Sciatic nerve (tissue), 2 donors: Measurements from ENCODE around the gene CD164. TPM values are rescaled to one million over a fixed set of nuclear protein-coding genes. Genes with fewer than 3 reads are reported as not detected.

Experiments used
- ATAC-seq: fragments of 200-7000 bp; cut with Tn5 transposase; one replicate; pipeline ENCODE4 v1.9.1; 2020; ENCODE audit warnings: mild to moderate bottlenecking, moderate library complexity
- DNase-seq: peaks from one replicate; pipeline ENCODE4 v3.0.0-alpha.2; 2020; ENCODE audit warnings: low spot score
- intact Hi-C: fragments of 100-400 bp; cut with DNase I; formaldehyde crosslinking; loops from one replicate; pipeline ENCODE4 v1.14.2; 2022
- total RNA-seq: library from RNA; stranded (reverse); fragmentation: NEBNext Ultra II Directional; extraction: Animal tissue kit (Norgen Biotek cat#: 25700); gene quantifications from one replicate; pipeline ENCODE4 v1.2.1, GENCODE V29; 2021
- donor health status: DM: no; HTN: no; CAD: no.
- donor health status: DM: no; HTN: no; CAD: no.

Gene CD164
- 175 TPM for total RNA-seq

DNA sequence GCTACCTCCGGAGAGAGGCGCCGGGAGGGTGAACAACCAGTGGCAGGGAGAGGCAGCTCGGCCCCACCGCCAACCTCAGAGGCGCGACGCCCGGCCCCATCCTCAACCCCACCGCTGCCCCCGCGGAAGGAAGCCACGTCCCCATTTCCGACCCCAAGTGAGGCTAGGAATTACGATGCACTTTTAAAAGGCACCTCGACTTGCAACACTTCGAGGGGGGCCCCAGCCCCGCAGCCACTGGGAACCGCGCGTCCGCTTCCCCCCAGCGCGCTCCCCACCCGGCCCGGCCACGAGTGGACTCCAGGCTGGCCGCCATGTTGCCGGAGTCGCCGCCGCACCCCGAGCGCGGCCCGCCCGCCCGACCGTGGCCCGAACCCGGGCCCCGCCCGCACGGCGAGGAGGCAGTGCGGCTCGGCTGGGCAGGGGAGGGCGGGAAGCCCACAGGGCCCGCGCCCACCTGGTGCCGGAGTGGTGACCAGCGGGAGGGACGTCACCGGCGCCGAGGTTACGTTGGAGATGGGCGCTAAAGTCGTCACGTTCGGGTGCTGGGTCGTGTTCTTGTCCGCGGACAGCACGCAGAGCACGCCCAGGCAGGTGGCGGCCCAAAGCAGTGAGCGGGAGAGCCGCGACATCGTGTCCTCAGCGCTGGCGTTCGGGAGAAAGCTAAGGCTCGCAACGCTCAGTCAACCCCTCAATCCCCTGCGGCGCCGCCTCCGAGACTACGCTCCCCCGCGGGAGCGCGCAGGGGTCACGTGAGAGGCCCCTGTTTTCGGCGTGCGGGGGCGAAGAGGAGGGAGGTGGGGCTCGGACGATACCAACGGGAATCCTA is at the start of gene CD164:
TSS of gene CD164 (minus strand) at position 721 of the 829 bp plus-strand sequence. CDS start at position 632, 89 bp downstream.
- ATAC-seq: peak; percentile 94
- intact Hi-C loops: no loop called here
- peak; percentile 97 for DNase-seq

DNA sequence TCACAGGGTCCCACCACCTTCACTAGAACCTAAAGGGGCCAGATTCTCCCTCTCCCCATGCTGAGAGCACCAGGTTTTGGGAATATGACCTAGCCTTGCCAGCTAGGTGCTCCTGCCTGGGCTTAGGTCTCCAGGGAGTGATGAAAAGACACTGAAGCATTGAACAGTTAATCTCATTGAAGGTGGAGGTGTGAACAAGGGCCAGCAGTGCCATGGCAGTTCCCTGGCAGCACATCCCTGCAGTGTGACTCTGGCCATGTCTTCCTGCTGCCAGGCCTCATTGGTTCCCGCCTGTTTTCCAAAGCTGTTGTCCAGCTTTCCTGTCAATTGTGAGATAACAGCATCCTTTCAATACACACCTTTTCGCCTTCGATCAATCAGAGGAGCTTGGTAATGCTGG is 47.2 kb upstream of the CD164 start:
- ATAC-seq (no peak), DNase-seq (no peak)
- intact Hi-C loops: no loop called here

DNA sequence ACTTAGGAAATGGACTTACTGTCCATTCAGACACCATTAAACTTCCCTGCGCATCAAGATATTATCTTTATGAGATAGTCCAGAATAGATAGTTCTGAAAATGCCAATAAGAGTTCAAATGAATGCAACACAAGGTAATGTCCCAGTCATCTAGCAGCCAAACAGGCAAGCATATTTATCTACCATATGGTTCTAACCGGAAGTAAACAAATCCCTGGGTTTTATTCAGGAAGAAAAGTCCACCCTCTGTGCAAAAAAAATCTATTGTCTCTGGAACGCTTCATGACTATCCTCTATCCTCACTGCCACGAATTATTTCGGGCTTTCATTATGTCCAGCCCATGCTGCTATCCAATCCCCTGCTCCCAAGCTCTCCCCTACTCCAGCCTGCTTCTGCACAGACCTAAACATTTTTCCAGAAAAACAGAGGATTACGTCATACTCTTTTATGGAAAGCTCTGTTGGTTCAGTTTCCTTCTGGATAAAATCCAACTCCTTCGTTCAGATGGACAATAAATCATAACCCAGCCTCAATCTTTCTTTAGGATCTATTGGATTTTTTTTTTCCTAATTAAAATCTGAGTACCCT is 46.7 kb upstream of the CD164 start:
- intact Hi-C loops: no loop called here
- DNase-seq (no peak), ATAC-seq (peak; percentile 45)

DNA sequence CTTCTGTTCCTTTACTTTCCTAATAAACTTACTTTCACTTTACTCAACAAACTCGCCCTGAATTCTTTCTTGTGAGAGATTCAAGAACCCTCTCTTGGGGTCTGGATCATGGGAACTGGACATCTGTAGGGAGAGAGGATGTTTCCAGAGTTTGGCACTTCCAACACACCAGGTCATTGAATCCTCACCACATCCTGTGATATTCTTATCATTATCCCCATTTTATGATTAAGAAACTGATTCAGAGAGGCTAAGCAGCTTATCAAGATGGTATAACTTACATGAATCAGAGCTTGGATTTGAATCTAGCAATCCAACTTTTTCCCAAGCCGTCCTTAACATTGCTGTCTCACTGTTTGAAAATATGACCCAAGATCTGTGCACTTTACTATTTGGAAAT is 42.7 kb upstream of the CD164 start:
- DNase-seq: no peak
- no peak for ATAC-seq
- intact Hi-C loops: no loop called here

DNA sequence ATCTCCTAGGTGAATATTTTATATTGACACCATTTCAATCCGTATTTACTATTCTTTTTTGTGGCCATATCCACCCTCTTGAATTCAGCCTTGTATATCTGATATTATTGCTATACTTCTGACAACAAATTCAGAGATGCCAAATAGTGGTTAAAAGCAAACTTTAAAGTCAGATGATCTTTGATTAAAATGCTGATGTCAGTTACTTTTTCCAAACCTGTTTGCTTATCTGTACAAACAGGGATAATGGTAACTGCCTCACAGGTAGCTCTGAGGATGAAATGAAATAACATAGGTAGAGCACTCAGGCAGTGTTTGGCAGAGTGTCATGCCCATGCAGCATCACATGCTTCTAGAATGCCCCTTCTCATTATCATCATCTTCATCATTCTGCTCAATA is 38.9 kb upstream of the CD164 start:
- DNase-seq: no peak
- intact Hi-C loops: no loop called here
- ATAC-seq: no peak

DNA sequence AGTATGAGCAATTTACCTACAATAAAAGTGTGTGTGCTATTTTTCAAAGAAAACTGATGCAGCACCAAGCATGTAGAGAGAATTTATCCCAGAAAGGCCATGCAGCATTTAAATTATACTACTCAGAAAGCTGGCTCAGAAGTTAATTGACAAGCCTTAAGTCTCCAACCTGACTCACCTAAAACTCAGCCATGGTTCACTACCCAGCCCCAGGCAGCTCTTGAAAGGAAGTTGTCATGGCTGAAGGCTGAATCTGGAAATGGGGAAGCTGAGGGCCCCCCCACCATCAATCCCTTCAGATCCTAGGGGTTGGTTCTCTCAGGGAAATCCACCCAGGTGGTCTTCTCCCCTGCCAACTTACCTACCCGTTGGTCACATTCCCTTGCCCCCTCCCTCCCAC is 38.5 kb upstream of the CD164 start:
- intact Hi-C loops: no loop called here
- DNase-seq (no peak), ATAC-seq (no peak)

DNA sequence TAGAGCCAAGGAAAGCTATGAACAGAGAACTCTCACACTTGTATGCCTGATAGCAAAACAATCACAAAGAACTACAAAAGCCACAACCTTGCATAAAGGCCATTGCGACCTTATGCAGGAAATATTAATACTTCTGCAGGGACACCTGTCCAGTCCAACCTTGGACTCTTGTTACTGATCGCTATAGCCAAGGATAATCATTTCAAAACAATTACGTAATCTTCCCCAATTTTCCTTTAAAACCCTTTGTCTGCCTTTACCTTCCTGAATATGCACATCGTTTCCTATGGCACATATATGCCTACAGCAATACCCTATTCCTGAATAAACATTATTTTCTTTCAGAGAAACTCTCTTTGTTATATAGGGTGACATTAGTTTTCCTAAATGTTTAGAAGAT is 35.4 kb upstream of the CD164 start:
- intact Hi-C loops: no loop called here

DNA sequence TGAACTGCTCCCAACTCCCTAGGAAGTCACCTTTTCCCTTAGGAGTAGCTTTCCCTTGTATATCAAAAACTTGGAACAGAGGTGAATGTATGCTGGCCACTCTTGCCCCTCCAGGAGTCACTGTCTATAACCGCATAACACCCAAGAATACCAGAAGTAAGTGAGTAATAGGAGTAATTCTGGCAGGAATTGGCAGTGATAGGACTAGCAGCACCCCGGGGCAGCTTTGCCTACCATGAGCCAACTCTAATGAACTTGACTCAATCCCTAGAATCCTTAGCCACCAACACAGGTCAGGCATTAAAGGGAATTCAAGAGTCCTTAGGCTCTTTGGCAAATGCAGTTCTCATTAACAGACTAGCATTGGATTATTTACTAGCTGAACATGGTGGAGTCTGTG is 28.8 kb upstream of the CD164 start:
- ATAC-seq (no peak), DNase-seq (no peak)
- intact Hi-C loops: no loop called here

More for the DNA sequence above, 35.4 kb upstream of the CD164 start:
- ATAC-seq (no peak), DNase-seq (no peak)

DNA sequence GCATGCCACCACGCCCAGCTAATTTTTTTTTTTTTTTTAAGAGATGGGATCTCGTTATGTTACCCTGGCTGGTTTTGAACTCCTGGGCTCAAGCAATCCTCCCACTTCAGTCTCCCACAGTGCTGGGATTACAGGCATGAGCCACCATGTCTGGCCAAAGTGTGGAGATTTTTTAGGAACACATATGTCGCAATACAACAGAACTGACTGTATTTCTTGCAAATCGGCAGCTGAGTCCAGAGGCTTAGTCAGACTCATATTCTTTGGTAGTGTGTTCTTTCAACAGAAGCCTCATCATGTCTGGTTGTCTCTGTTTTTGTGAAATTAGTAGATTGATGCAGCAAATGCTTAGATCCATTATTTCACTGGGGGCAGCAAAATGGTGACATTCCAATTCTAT is 23.9 kb upstream of the CD164 start:
- DNase-seq: no peak
- no peak for ATAC-seq
- intact Hi-C loops: no loop called here

DNA sequence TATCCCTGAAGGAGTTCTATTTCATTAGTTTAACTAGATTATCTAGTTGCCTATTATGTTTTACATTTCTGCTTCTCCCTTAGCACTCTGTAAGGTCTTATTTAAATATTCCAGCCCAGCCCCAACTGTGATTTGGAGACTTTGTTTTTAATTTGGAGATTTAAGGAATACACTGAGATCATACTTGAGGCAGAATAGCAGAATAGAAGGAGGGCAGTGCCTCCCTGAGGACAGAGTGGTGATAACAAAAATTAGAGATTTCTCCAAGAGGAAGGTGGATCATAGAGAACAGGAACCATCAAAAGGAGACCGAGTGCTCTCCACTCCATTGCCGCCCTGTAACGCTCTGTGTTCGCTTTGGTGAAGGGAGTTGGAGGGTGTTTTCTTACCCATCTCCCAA is 14.8 kb upstream of the CD164 start:
- ATAC-seq: peak; percentile 79
- DNase-seq: no peak
- intact Hi-C loops: no loop called here

DNA sequence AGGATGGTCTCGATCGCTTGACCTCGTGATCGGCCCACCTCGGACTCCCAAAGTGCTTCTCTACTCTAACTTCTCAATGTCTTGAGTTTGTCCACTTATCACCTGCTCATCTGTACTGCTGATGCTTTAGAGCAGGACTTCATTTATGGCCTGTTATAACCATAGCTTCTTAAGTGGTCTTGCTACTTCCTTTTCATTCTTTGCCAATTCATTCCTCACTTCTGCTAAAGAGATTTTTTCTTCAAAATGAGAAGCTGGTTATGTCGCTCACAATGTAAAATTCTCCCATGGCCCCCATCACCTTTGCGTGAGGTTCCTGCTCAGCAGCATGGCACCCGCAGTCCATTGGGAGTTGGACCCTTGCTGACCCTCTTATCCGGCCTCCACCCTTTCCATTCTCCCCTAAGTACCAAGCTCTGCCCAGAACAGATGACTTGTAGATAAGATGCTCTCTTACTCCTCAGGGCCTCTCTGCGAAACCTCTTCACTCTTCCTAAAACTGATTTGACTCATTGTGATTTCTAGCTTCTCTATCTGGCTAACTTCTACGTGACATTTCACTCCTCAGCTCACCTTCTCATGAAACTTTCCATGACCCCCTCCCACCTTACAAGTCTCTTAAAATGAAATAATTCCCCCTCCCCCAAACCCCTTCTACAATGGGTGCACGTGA is 13.9 kb upstream of the CD164 start:
- ATAC-seq: no peak
- intact Hi-C loops: no loop called here
- no peak for DNase-seq

DNA sequence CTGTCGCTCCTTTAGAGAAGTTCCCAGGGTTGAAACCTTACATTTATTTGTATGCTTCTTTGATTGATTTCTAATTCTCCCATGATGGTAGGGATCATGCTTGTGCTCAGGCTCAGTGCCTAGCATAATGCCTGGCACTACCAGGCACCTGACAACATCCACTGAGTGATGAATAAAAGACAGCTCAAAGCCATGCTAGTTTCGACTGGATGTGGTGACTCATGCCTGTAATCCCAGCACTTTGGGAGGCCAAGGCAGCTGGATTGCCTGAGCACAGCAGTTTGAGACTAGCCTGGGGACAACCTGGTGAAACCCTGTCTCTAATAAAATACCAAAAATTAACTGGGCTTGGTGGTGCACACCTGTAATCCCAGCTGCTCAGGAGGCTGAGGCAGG is 11.6 kb upstream of the CD164 start:
- ATAC-seq: no peak
- DNase-seq: no peak
- intact Hi-C loops: no loop called here

DNA sequence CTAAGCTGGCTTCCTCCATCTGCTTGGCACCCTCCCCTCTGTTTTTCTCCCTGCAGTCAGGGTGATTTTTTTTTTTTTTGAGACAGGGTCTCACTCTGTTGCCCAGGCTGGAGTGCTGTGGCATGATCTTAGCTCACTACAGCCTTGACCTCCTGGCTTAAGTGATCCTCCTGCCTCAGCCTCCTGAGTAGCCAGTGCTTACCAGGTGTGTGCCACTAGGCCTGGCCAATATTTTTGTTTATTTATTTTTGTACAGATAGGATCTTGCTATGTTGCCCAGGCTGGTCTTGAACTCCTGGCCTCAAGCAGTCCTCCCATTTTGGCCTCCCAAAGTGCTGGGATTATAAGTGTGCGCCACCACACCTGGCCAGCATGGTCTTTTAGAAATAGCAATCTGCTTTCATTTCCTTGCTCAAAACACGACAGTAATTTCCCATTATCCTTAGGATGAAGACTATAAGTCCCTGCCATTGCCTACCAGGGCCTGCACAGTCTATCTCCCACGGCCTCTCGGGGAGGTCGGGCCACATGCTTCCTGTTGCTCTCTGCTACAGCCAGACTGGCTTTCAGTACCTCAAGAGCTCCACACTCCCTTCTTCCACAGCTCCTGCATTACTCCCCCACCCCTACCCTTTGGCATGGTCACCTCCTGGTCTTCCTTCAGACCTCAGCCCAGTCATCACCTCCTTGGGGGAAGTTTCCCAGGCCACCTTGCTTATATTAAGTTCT is 11.1 kb upstream of the CD164 start:
- ATAC-seq (no peak), DNase-seq (no peak)
- intact Hi-C loops: no loop called here

DNA sequence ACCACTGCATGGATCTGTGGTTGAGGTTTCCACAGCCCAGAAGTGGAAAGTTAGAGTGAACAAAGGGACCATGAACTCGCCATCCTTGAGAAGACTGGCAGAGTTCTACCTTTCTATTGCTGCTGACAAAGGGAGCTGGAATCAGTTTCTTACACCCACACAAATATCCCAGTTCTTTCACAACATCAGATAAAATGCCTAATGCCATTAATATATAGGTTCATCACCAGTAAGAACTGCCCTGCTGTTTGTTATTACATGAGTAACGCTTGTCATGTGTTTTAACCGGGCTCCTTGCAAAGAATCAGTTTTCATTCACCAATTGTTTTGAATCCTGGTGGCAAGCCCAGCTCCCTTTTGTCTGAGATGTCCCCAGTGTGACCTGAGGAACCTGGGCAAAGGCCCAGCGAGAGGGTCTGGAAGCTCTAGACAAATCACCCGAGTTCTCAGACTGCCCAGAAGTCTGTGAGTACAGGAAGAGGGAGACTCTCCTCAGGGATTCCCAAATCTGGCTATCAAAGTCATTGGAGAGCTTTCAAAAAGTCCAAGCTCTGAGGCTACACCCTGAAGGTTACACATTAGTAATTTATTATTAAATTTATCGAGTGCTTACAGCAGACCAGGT is 7.5 kb upstream of the CD164 start:
- ATAC-seq: no peak
- DNase-seq: no peak
- intact Hi-C loops: no loop called here

DNA sequence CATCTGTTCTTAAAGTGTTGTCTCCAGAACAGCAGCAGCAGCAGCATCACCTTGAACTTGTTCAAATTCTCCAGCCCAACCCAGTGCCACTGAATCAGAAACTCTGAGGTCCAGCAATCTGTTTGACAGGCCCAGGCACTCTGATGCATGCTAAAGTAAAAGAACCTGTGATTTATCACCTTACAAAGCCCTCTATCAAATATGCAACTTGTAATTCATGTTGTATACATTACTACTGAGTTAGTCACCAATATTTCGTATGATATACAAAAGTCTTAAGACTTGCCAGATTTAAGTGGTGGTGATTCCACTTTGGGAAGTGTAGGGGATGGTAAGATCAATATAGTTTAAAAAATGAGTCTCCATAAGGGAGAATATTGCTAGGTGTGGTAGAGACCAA is 6.0 kb upstream of the CD164 start:
- no peak for DNase-seq
- no peak for ATAC-seq
- intact Hi-C loops: no loop called here

DNA sequence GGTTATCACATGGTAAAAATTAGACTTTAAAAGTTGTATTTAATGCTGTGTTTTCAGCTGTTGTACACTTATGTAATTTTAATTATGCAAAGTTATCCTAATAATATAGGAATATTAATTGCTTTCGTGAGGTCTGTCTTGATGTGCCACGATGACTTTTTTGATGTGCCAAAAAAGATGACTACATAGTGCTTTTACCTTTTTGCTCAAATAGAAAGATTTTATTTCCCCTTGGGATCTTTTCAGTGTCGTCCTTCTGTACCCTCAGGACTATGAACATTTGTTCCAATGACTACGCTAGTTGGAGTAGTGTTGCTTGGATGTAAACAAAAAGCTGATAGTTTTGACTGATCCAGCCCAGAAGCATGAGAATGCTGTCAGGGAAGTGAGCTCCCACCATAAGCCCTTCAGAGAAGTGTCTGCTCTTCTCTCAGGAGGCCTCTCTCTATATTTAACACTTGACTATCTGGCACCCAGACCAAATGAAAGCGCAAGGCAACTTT is 1.2 kb upstream of the CD164 start:
- ATAC-seq (no peak), DNase-seq (no peak)
- intact Hi-C loops: no loop called here

DNA sequence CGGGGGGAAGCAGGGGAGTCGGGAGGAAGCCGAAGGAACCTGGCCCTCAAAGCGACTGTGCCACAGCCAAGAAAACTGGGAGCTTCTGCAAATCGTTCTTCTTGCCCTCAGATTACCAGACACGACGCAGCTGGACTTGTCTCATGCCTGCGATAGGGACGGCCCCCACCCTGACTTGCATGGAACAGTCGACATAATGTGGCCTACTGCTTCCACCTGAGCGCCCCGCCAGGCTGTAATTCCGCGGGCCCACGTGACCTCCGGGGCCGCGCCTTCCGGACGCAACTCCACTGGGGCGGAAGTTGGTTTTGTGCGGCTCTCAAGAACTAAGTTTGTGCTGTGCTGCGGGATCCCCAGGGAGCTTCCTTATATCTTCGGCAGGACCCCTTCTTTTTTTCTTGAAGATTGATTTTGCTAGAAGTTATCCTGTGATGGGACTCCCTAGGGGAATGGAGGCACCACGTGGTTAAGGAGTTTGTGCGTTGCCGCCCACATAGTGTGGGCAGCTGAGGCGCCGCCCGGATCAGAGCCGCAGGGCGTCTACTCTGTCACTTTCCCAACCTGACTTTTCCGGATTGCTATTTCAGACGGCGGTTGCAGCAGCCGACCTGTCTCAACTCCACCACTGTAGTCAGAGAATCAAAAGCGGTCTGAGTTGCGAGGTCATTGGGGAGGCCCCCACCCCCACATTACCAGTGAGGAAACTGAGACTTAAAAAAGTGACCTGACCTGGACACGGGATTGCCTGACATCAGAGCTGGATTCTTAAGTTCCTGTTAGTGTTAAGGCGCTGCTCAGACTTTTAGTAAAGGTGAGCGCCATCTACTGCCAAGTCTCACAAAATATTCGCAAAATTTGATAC is 540 bp upstream of the CD164 start:
- intact Hi-C loops: no loop called here
- DNase-seq: peak; percentile 96
- ATAC-seq: peak; percentile 96

DNA sequence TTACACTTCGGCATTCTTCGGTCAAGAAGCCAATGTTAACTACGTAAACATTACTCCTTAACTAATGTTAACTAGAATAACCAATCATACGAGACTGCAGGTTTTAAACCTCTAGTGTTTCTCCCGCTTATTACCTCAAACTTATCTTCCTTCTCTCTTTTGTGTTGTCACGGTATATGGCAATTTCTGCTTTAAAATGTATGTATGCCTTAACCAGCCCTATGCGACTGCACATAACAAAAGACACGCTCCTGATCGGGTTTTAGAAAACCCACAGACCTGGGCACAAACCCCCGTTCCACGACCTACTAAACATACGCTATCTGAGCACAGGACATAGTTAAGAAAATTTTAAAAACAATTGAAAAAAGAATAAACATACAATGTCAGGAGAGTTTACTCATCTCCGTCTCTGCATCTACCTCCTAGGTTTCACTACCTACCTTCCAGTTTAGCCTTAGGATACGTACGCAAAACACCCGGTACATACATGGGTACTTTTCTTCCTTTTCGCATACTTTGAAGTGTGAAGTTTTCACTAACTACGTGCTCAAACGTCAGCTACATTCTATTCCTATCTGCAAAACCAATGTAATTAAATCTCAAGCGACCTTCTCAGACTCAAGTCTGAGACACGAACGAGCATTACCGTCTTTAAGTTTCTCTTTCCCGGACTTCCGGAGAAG is 1.1 kb downstream of the CD164 start:
- no peak for DNase-seq
- ATAC-seq: no peak
- intact Hi-C loops: no loop called here
